Dedifferentiated amniotic fluid mesenchymal stem cell (primary cell): ENCODE measurements around the gene TRAK1.

ENCODE experiments used
- DNase-seq: peaks from one replicate; pipeline ENCODE4 v3.0.0-alpha.2; 2016; ENCODE audit errors: extremely low spot score

The TRAK1 gene

GRCh38 chr3:42066516-42067181, 24.5 kb upstream of the TRAK1 start:
- peak; percentile 57 for DNase-seq

- peak; percentile 84 for DNase-seq
Observed at GRCh38 chr3:42067326-42067725, 23.8 kb upstream of the TRAK1 start.

DNA sequence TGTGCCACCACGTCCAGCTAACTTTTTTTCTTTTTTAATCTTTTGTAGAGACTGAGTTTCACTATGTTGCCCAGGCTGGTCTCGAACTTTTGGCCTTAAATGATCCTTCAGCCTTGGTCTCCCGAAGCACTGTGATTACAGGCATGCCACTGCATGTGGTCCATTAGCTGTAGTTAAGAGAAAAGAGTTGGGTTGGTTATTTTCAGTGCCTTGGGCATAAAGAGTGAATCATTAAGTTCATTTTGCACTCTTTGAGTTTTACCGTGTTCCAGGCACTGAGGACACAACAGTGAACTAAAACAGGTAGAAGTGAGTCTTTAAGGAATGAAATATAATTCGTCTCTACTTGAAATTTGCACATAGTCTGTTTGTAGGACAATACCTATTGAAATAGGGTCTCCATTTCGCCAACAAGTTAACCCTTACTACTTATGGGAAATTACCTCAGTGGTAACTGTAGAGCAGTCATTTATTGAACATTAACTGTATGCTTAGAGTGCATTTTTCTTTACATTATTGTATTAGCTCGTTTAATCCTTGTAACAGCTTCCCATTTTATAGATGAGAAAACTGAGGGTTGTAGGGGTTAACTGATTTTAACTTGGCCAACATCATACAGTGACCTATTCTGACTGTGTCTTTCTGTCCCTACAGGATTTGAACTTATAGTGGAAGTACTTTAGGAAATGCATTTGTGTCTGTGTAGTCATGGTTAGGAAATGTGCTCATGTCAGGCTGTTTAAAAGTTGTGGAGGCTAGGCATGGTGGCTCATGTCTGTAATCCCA, 22.7 kb upstream of the TRAK1 start:
- DNase-seq, result no peak

DNA sequence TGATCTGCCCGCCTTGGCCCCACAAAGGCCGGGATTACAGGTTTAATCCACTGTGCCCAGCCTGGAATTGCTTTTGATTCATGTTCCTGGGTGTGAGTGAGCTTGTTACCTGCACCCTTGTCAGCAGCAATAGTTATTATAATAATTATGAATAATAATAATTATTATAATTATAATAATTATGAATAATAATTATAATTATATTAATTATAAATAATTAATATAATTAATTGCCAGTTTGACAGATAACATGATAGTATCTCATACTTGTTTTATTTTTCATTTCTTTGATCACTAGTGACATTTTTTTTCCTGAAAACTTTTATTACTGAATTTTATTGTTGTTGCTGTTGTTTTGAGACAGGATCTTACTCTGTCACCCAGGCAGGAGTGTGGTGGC, 21.1 kb upstream of the TRAK1 start:
- no peak for DNase-seq

DNA sequence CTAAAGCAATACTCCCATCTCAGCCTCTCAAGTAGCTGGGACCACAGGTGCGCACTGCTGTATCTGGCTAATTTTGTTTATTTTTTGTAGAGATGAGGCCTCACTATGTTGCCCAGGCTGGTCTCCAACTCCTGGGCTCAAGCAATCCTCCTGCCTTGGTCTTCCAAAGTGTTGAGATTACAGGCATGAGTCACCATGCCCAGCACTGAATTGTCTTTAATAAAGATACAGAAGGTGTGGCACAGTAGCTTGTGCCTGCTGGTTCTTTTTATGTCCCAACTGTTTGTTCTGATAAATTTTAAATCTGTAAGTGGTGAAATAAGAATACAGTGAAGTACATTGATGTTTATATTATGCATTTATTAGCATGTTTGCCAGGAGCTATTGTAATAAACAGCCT, 20.6 kb upstream of the TRAK1 start:
- DNase-seq, result no peak

GRCh38 chr3:42071904-42072812, 19.0 kb upstream of the TRAK1 start:
- peak; percentile 50 for DNase-seq

GRCh38 chr3:42072831-42073301, 18.3 kb upstream of the TRAK1 start:
- no peak for DNase-seq

DNA sequence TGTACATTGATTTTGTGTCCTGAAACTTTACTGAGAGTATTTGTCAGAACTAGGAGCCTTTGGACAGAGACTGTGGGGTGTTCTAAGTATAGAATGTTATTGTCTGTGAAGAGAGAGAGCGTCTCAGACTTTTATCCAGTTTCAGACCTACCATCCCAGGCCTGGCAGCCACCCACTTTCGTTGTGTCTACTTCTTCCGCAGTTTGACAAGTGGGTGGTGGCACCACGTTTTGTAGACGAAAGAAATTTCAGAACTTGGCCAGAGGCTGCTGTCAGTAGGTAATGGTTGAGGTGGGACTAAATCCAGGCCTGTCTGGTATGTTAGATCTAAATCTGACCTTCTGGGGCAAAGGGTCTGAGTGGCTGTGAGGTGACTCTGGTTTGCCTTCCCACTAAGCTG, 13.4 kb upstream of the TRAK1 start:
- DNase-seq, result no peak

DNA sequence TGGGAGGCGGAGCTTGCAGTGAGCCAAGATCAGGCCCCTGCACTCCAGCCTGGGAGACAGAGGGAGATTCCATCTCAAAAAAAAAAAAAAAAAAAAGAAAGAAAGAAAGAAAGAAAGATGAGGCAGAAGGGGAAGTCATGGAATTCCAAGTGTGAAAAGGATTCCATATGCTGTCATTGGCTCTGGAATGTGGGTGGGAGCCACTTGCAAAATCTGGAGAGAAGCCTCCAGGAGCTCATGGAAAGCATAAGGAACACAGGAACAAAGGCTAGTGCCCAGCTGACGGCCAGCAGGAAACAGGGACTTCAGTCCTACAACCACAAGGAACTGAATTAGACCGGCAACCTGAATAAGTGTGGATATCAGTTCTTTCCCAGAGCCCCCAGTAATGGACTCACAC, 12.5 kb upstream of the TRAK1 start:
- DNase-seq, result no peak

- DNase-seq, result no peak
Observed at GRCh38 chr3:42079701-42080452, 11.3 kb upstream of the TRAK1 start.

GRCh38 chr3:42080453-42080872, 10.7 kb upstream of the TRAK1 start:
- DNase-seq, result peak; percentile 62

DNA sequence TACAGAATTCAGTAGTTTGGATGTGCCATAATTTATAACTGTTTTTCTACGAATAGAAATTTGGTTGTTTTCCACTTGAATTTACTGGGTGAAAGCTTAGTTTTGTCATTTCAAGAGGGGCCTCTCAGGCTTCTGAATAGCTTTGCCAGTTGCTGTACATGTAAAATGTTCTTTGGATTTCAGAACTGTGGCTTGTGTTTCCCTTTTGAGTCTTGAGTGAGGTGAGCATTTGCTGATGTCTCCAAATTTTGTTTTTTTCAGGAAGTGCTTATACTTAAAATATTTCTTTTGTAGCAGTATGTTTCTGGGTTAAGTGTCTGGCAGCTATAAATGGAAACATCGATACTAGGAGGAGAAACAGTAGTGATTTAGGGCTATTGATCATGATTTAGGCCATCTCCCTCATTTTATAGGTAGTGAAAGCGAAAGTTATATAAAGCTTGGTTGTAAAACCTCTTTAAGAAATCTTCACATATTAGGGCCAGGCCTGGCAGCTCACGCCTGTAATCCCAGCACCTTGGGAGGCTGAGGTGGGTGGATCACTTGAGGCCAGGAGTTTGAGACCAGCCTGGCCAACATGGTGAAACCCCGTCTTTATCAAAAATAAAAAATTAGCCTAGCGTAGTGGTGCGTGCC, 9.2 kb upstream of the TRAK1 start:
- no peak for DNase-seq

GRCh38 chr3:42084586-42084985, 6.6 kb upstream of the TRAK1 start:
- no peak for DNase-seq

DNA sequence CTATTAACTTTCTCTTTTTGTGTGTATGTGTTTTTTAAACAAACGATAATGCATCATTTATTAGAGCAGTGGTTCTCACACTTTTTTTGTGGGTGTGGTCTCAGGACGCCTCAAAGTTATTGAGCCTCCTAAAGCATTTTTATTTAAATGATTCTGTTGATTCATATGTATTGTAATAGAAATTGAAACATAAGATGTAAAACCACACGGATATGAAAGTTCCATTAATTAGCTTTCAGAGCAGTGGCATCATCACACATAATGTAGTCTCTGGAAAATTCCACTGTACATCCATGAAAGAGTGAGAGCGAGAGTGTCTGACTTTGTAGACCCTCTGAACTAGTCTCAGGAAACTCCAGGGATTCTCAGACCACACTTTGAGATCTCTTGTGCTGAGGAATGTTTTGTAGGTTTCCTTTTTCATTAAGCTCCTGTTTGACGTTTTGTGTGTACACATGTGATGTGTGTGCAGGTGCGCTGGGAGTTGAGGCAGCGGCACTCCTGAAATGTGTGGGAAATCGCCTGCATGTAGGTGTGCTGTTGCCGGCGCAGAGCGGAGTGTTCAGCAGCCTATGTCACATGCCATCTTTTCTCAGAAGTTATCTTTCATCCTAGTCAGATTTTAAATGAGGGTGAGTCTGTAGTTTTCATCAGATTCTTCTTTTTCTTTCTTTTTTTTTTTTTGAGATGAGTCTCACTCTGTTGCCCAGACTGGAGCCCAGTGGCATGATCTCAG, 5.3 kb upstream of the TRAK1 start:
- no peak for DNase-seq

DNA sequence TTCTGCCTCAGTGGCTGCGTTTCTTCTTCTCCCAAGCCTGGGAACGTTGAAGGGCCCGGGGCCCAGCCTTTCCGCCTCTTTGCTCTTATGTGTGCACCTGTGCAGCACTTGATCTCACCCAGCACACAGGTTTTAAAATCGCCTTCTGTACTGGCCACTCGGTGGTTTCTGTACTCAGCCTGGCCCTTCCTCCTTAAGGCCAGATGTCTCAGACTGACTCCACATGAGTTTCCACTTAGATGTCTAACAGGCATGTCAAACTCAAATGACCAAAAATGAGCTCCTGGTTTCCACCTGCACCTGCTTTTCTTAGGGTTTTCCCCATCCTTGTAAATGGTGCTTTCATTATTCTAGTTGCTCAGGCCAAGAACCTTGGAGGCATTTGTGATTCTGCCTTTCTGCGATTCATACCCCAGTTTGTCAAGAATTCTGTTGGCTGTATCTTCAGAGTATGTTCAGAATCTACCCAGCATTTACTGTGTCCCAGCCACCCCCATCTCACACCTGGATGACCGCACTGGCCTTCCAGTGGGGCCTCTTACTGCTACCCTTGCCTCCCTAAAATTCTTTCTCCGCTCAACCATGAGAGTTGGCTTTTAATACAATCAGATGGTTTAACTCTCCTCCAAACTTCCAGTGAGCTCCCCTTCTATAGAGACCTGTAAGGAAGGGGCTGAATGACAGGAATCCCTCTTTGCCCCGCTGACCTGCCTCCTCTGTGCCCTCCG, 2.2 kb upstream of the TRAK1 start:
- DNase-seq, result no peak

DNA sequence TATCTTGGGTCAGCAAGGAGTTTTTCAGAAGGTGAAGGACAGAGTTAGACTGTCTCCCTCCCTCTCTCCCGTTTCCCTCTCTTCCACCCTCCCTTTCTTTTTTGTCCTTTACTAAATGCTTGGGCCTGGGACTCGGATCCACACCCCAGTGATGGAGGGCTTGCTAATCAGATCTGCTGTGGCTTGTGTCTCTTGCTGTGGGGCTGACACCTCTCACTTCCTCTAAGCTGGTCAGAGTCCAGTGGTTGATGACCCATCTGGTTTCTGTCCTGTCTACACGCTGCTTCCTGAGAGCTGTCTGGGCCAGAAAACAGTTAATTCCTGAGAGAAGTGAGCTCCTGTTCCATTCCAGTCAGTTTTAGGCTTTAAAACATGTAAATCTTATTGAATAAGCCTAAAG, 849 bp downstream of the TRAK1 start:
- no peak for DNase-seq

DNA sequence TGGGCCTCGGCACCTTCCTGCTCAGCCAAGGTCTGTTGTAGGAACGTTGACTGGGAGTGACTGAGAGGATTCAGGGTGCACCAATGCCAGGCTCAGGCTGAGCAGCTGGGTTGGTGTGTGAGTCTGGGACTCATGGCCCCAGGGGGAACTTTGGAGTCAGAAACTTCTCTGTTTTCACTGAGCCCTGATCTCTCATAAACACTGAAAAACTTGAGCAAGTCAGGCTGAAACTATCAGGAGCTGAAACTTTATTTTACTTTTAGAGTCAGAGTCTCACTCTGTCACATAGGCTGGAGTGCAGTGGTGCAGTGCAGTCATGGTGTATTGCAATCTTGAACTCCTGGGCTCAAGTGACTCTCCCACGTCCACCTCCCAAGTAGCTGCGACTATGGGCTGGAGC, 3.0 kb downstream of the TRAK1 start:
- DNase-seq, result no peak

GRCh38 chr3:42094691-42095391, 3.7 kb downstream of the TRAK1 start:
- DNase-seq, result no peak

GRCh38 chr3:42095540-42095939, 4.4 kb downstream of the TRAK1 start:
- no peak for DNase-seq
